ENCODE results near the gene ACADSB.

Gene ACADSB

GRCh38 chr10:122992031-122992585 is 16.7 kb upstream of the ACADSB start:
- Histone ChIP-seq H3K27ac (no peak overlapping the region), H3K4me3 (no peak overlapping the region)
- TF ChIP-seq CTCF (IDR thresholded peaks at IDR 0.05): no peak
- no peak for DNase-seq (ENCODE audit: low spot score)

GRCh38 chr10:122993797-122994336 is 14.9 kb upstream of the ACADSB start:
- DNase-seq (ENCODE audit: low spot score): no peak
- Histone ChIP-seq H3K27ac (no peak overlapping the region), H3K4me3 (no peak overlapping the region)
- TF ChIP-seq CTCF (IDR thresholded peaks at IDR 0.05): no peak

- no peak overlapping the region for H3K27ac ChIP-seq
- no peak overlapping the region for H3K4me3 ChIP-seq
- TF ChIP-seq CTCF (IDR thresholded peaks at IDR 0.05): no peak
- no peak for DNase-seq (ENCODE audit: low spot score)
Measured at GRCh38 chr10:122995936-122996335, 12.9 kb upstream of the ACADSB start.

- no peak for TF ChIP-seq CTCF (IDR thresholded peaks at IDR 0.05)
- H3K27ac ChIP-seq: no peak overlapping the region
- no peak for DNase-seq (ENCODE audit: low spot score)
Measured at GRCh38 chr10:122997864-122998263, 10.9 kb upstream of the ACADSB start.

GRCh38 chr10:122998360-122998917 is 10.4 kb upstream of the ACADSB start:
- DNase-seq (ENCODE audit: low spot score): no peak
- Histone ChIP-seq H3K4me3 (no peak overlapping the region), H3K27ac (no peak overlapping the region)
- no peak for TF ChIP-seq CTCF (IDR thresholded peaks at IDR 0.05)

More at GRCh38 chr10:122997864-122998263, 10.9 kb upstream of the ACADSB start:
- no peak overlapping the region for H3K4me3 ChIP-seq

- no peak overlapping the region for H3K4me3 ChIP-seq
- no peak overlapping the region for H3K27ac ChIP-seq
- no peak for DNase-seq (ENCODE audit: low spot score)
- no peak for TF ChIP-seq CTCF (IDR thresholded peaks at IDR 0.05)
Measured at GRCh38 chr10:122998934-122999333, 9.9 kb upstream of the ACADSB start.

- DNase-seq (ENCODE audit: low spot score): no peak
- H3K27ac ChIP-seq: no peak overlapping the region
- no peak overlapping the region for H3K4me3 ChIP-seq
- no peak for TF ChIP-seq CTCF (IDR thresholded peaks at IDR 0.05)
Measured at GRCh38 chr10:122999347-122999746, 9.5 kb upstream of the ACADSB start.
